SK-N-SH (cell line): ENCODE data around the gene SMAD3. TPM values are rescaled to one million over a fixed set of nuclear protein-coding genes. Genes with fewer than 3 reads are reported as not detected.

ENCODE experiments used
- CTCF ChIA-PET: fragments of 300-600, 350-600 bp; formaldehyde crosslinking; extraction: SDS; loops from one replicate; lab custom pipeline; 2021; lab: Yijun Ruan, JAX
- POLR2A ChIA-PET: fragments of 350-600 bp; sonication (Branson Sonifier 250); formaldehyde crosslinking; extraction: SDS; loops from one replicate; lab custom pipeline; 2020; ENCODE audit warnings: antibody characterized with exemption, inconsistent platforms; lab: Yijun Ruan, JAX
- DNase-seq: peaks from one replicate; pipeline ENCODE4 v3.0.0; 2012
- H2AFZ ChIP-seq: fragments of 200-600 bp; sonication (generic); 2 replicates; pipeline ENCODE4 v1.8.1; 2016; ENCODE audit warnings: antibody characterized with exemption, mild to moderate bottlenecking, low read depth
- H3F3A ChIP-seq: fragments of 200-600 bp; sonication (generic); replicated peaks from 2 replicates; pipeline ENCODE3; 2016; ENCODE audit warnings: antibody characterized with exemption, mild to moderate bottlenecking; ENCODE audit not compliant: insufficient read depth
- H3K27ac ChIP-seq, 2 experiments: fragments of 200-500 bp in 1 of 2; fragments of 200-600 bp in 1 of 2; sonication (Bioruptor generic) in 1 of 2; sonication (generic), shearing (Covaris generic) in 1 of 2; 2 replicates each; pipeline versions ENCODE4 v1.5.1 to v1.6.1; 2014 to 2016; ENCODE audit warnings: low read depth in 2 of 2, inconsistent platforms in 1 of 2, low read length in 1 of 2, mild to moderate bottlenecking in 1 of 2, mixed read lengths in 1 of 2
- H3K27me3 ChIP-seq: fragments of 200-600 bp; sonication (generic), shearing (Covaris generic); 2 replicates; pipeline ENCODE4 v1.6.1; 2016; ENCODE audit warnings: mixed run types; ENCODE audit not compliant: insufficient read depth
- H3K36me3 ChIP-seq, 2 experiments: fragments of 200-500 bp in 1 of 2; fragments of 200-600 bp in 1 of 2; sonication (Bioruptor generic) in 1 of 2; sonication (generic) in 1 of 2; replicated peaks in 1 of 2; 2 replicates each; pipeline versions ENCODE3 to v1.5.1; 2014 to 2016; ENCODE audit warnings: low read length in 1 of 2, mild to moderate bottlenecking in 1 of 2; ENCODE audit not compliant: insufficient read depth in 2 of 2, control insufficient read depth in 1 of 2
- H3K4me1 ChIP-seq, 2 experiments: fragments of 200-500 bp in 1 of 2; fragments of 200-600 bp in 1 of 2; sonication (Bioruptor generic) in 1 of 2; sonication (generic), shearing (Covaris generic) in 1 of 2; 2 replicates each; pipeline versions ENCODE4 v1.5.1 to v1.6.1; 2014 to 2016; ENCODE audit warnings: low read depth in 1 of 2, low read length in 1 of 2, mixed run types in 1 of 2; ENCODE audit not compliant: insufficient read depth in 2 of 2, control insufficient read depth in 1 of 2
- H3K4me2 ChIP-seq: fragments of 200-600 bp; sonication (generic), shearing (Covaris generic); 2 replicates; pipeline ENCODE4 v1.6.1; 2017; ENCODE audit warnings: mixed run types
- H3K4me3 ChIP-seq, 2 experiments: fragments of 200-500 bp in 1 of 2; fragments of 200-600 bp in 1 of 2; sonication (Bioruptor generic) in 1 of 2; sonication (generic), shearing (Covaris generic) in 1 of 2; 2 replicates each; pipeline versions ENCODE4 v1.5.1 to v1.8.1; 2014 to 2016; ENCODE audit warnings: low read depth in 2 of 2, inconsistent platforms in 1 of 2, low read length in 1 of 2, mild to moderate bottlenecking in 1 of 2, mixed read lengths in 1 of 2, moderate library complexity in 1 of 2
- H3K79me2 ChIP-seq: fragments of 200-600 bp; sonication (generic); 2 replicates; pipeline ENCODE4 v1.8.1; 2017; ENCODE audit warnings: mild to moderate bottlenecking; ENCODE audit not compliant: insufficient read depth
- H3K9ac ChIP-seq: fragments of 200-600 bp; sonication (generic); 2 replicates; pipeline ENCODE4 v1.6.1; 2017; ENCODE audit warnings: mixed run types
- H3K9me2 ChIP-seq: fragments of 200-600 bp; sonication (generic); 2 replicates; pipeline ENCODE4 v1.6.1; 2017; ENCODE audit warnings: mixed run types
- H3K9me3 ChIP-seq: fragments of 200-600 bp; sonication (generic); 2 replicates; pipeline ENCODE4 v1.6.1; 2017; ENCODE audit warnings: mixed run types, mild to moderate bottlenecking, moderate library complexity
- H4K20me1 ChIP-seq: fragments of 200-600 bp; sonication (generic); 2 replicates; pipeline ENCODE4 v1.6.1; 2017; ENCODE audit warnings: mild to moderate bottlenecking, mixed run types; ENCODE audit not compliant: insufficient read depth
- CHD2 ChIP-seq: fragments of 150-350 bp; IDR thresholded peaks from 2 replicates; pipeline ENCODE4 v1.6.1; 2018; ENCODE audit warnings: low read length; ENCODE audit not compliant: partially characterized antibody
- FOXM1 ChIP-seq: IDR thresholded peaks from 2 replicates; pipeline ENCODE4 v1.4.0; 2012; ENCODE audit warnings: low read depth, mild to moderate bottlenecking
- GATA2 ChIP-seq: sonication (generic); formaldehyde crosslinking; IDR thresholded peaks from 2 replicates; pipeline ENCODE4 v1.5.0; 2020; ENCODE audit warnings: mild to moderate bottlenecking, missing genetic modification reagents
- JUND ChIP-seq: IDR thresholded peaks from 2 replicates; pipeline ENCODE4 v1.4.0; 2012
- MEF2A ChIP-seq: IDR thresholded peaks from 2 replicates; pipeline ENCODE4 v1.4.0; 2012; ENCODE audit warnings: low read depth, borderline replicate concordance
- MXI1 ChIP-seq: IDR thresholded peaks from 2 replicates; pipeline ENCODE4 v1.6.1; 2012; ENCODE audit warnings: mild to moderate bottlenecking, low read depth, low read length, improper control_type of control experiment
- NFIC ChIP-seq: IDR thresholded peaks from 2 replicates; pipeline ENCODE4 v1.4.0; 2012; ENCODE audit warnings: borderline replicate concordance
- RAD21 ChIP-seq: IDR thresholded peaks from 2 replicates; pipeline ENCODE4 v1.6.1; 2012; ENCODE audit warnings: mild to moderate bottlenecking, low read length
- RFX5 ChIP-seq: IDR thresholded peaks from 2 replicates; pipeline ENCODE4 v1.6.1; 2012; ENCODE audit warnings: mild to moderate bottlenecking, improper control_type of control experiment, low read length
- SIN3A ChIP-seq: IDR thresholded peaks from 2 replicates; pipeline ENCODE4 v1.6.1; 2012; ENCODE audit warnings: low read depth, mild to moderate bottlenecking, low read length, moderate library complexity, borderline replicate concordance
- SMC3 ChIP-seq: IDR thresholded peaks from 2 replicates; pipeline ENCODE4 v1.6.1; 2012; ENCODE audit warnings: low read depth, low read length, improper control_type of control experiment
- TCF12 ChIP-seq: IDR thresholded peaks from 2 replicates; pipeline ENCODE4 v1.4.0; 2012
- polyA plus RNA-seq, 3 experiments: library from polyadenylated mRNA; depleted of rRNA; stranded (reverse); fragments of >200 nt; gene quantifications; 2 replicates each; pipeline ENCODE4 v1.2.3, GENCODE V29; 2012
- TF ChIP-seq, protein P1 (sequence below): fragments of 200-600 bp; sonication (generic); IDR thresholded peaks from 2 replicates; pipeline ENCODE4 v1.6.1; 2017; ENCODE audit warnings: antibody characterized with exemption, mild to moderate bottlenecking, moderate library complexity
- TF ChIP-seq, protein P2 (sequence below): IDR thresholded peaks from 2 replicates; pipeline ENCODE4 v1.6.1; 2012; ENCODE audit warnings: mild to moderate bottlenecking, low read depth, low read length, moderate library complexity
- TF ChIP-seq, protein P3 (sequence below): IDR thresholded peaks from 2 replicates; pipeline ENCODE4 v1.4.0; 2012; ENCODE audit warnings: low read depth, borderline replicate concordance
- TF ChIP-seq, protein P4 (sequence below): IDR thresholded peaks from 2 replicates; pipeline ENCODE4; 2012

SMAD3 gene
- polyA plus RNA-seq, 1 of the 3 experiments (the other 2 are of a cell fraction): 19.5 TPM

DNA sequence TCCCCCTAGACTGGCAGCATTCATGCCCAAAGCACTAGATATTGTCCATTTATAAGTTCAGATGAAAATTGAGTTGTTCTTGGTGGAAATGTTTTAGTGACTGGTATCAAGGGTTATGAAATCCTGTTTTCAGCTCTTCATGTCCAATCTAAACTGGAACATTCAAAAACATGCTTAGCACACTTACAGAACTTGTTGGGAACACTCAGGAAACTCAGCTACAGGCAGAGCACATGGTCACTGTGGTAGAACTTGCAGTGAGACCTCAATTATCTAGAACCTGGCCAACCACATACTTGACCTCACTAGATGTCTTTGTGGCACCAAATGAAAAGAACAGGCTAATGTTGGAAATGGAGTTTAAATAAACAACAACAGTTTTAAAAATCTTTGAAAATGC, 88.8 kb downstream of the SMAD3 start:
- no peaks in the 10 kb centered on the region for H4K20me1 ChIP-seq

More for the DNA sequence above, 88.8 kb downstream of the SMAD3 start:
- no peak overlapping the region for H3K4me3 ChIP-seq
- no peak overlapping the region for H3K4me2 ChIP-seq
- no peaks in the 10 kb centered on the region for H3K9me2 ChIP-seq
- no peak overlapping the region for H2AFZ ChIP-seq
- TF ChIP-seq, protein P1, sequence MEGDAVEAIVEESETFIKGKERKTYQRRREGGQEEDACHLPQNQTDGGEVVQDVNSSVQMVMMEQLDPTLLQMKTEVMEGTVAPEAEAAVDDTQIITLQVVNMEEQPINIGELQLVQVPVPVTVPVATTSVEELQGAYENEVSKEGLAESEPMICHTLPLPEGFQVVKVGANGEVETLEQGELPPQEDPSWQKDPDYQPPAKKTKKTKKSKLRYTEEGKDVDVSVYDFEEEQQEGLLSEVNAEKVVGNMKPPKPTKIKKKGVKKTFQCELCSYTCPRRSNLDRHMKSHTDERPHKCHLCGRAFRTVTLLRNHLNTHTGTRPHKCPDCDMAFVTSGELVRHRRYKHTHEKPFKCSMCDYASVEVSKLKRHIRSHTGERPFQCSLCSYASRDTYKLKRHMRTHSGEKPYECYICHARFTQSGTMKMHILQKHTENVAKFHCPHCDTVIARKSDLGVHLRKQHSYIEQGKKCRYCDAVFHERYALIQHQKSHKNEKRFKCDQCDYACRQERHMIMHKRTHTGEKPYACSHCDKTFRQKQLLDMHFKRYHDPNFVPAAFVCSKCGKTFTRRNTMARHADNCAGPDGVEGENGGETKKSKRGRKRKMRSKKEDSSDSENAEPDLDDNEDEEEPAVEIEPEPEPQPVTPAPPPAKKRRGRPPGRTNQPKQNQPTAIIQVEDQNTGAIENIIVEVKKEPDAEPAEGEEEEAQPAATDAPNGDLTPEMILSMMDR: no peak
- no peak for TF ChIP-seq FOXM1
- no peak for TF ChIP-seq RAD21
- TF ChIP-seq, protein P2, sequence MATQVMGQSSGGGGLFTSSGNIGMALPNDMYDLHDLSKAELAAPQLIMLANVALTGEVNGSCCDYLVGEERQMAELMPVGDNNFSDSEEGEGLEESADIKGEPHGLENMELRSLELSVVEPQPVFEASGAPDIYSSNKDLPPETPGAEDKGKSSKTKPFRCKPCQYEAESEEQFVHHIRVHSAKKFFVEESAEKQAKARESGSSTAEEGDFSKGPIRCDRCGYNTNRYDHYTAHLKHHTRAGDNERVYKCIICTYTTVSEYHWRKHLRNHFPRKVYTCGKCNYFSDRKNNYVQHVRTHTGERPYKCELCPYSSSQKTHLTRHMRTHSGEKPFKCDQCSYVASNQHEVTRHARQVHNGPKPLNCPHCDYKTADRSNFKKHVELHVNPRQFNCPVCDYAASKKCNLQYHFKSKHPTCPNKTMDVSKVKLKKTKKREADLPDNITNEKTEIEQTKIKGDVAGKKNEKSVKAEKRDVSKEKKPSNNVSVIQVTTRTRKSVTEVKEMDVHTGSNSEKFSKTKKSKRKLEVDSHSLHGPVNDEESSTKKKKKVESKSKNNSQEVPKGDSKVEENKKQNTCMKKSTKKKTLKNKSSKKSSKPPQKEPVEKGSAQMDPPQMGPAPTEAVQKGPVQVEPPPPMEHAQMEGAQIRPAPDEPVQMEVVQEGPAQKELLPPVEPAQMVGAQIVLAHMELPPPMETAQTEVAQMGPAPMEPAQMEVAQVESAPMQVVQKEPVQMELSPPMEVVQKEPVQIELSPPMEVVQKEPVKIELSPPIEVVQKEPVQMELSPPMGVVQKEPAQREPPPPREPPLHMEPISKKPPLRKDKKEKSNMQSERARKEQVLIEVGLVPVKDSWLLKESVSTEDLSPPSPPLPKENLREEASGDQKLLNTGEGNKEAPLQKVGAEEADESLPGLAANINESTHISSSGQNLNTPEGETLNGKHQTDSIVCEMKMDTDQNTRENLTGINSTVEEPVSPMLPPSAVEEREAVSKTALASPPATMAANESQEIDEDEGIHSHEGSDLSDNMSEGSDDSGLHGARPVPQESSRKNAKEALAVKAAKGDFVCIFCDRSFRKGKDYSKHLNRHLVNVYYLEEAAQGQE: no peak
- TF ChIP-seq JUND: no peak
- TF ChIP-seq SMC3: no peak
- TF ChIP-seq TCF12: no peak
- no peak for TF ChIP-seq NFIC
- no peak for TF ChIP-seq SIN3A
- no peak for TF ChIP-seq MXI1
- TF ChIP-seq, protein P3, sequence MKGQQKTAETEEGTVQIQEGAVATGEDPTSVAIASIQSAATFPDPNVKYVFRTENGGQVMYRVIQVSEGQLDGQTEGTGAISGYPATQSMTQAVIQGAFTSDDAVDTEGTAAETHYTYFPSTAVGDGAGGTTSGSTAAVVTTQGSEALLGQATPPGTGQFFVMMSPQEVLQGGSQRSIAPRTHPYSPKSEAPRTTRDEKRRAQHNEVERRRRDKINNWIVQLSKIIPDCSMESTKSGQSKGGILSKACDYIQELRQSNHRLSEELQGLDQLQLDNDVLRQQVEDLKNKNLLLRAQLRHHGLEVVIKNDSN: no peak
- no peak for TF ChIP-seq MEF2A
- no peak for TF ChIP-seq CHD2
- TF ChIP-seq GATA2: no peak
- TF ChIP-seq, protein P4, sequence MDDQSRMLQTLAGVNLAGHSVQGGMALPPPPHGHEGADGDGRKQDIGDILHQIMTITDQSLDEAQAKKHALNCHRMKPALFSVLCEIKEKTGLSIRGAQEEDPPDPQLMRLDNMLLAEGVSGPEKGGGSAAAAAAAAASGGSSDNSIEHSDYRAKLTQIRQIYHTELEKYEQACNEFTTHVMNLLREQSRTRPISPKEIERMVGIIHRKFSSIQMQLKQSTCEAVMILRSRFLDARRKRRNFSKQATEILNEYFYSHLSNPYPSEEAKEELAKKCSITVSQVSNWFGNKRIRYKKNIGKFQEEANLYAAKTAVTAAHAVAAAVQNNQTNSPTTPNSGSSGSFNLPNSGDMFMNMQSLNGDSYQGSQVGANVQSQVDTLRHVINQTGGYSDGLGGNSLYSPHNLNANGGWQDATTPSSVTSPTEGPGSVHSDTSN: no peak
- TF ChIP-seq RFX5: no peak
- H3F3A ChIP-seq: peaks cover 15% of the 10 kb centered on the region
- H3K27me3 ChIP-seq: no peaks in the 10 kb centered on the region
- H3K9ac ChIP-seq: no peak overlapping the region
- H3K79me2 ChIP-seq: peaks cover 79% of the 10 kb centered on the region
- ChIA-PET POLR2A (no interaction called here), CTCF (interaction anchor here (0.9 kb wide), 1 partner anchor 208 kb away, joined by 3 read pairs; no protein-coding TSS in a partner anchor)
- DNase-seq: no peak
- no peaks in the 10 kb centered on the region for H3K9me3 ChIP-seq
- no peak overlapping the region for H3K27ac ChIP-seq
- H3K4me1 ChIP-seq: peaks cover 16 to 30% of the 10 kb centered on the region in 2 experiments
- H3K36me3 ChIP-seq: peaks cover 0 to 17% of the 10 kb centered on the region in 2 experiments
